Vagina (tissue), 2 donors: ENCODE results near the gene NMRAL1. TPM values are rescaled to one million over a fixed set of nuclear protein-coding genes. Genes with fewer than 3 reads are reported as not detected.

ENCODE experiments used
- DNase-seq, 2 donors: peaks; one replicate each; pipeline ENCODE4 v3.0.0-alpha.2; 2017; ENCODE audit errors: extremely low spot score in 2 of 2
- H3K27ac ChIP-seq: fragments of 200-600 bp; sonication (generic); one replicate; pipeline ENCODE4 v1.5.1; 2019
- H3K27me3 ChIP-seq: fragments of 200-600 bp; sonication (generic); one replicate; pipeline ENCODE4 v1.5.1; 2019
- H3K36me3 ChIP-seq, 2 donors: fragments of 200-600 bp; sonication (generic); one replicate each; pipeline ENCODE4 v1.5.1; 2017 to 2019
- H3K4me1 ChIP-seq: fragments of 200-600 bp; sonication (generic); one replicate; pipeline ENCODE4 v1.5.1; 2019
- H3K4me3 ChIP-seq, 2 donors: fragments of 200-600 bp; sonication (generic); 1 replicate in 1 of 2; 2 replicates in 1 of 2; pipeline ENCODE4 v1.5.1; 2016 to 2019
- H3K9me3 ChIP-seq: fragments of 200-600 bp; sonication (generic); one replicate; pipeline ENCODE4 v1.5.1; 2019
- CTCF ChIP-seq, 3 experiments: fragments of 450-650 bp in 2 of 3; fragments of 200-600 bp in 1 of 3; sonication (generic) in 1 of 3; IDR thresholded peaks; one replicate each; pipeline ENCODE4 v1.5.1; 2017 to 2019; ENCODE audit warnings: antibody characterized with exemption in 3 of 3, mild to moderate bottlenecking in 2 of 3, moderate library complexity in 2 of 3
- POLR2A ChIP-seq, 2 donors: fragments of 450-650 bp; IDR thresholded peaks; one replicate each; pipeline ENCODE4 v1.6.1; 2017; ENCODE audit warnings: antibody characterized with exemption in 2 of 2, mild to moderate bottlenecking in 2 of 2, moderate library complexity in 2 of 2
- POLR2AphosphoS5 ChIP-seq, 2 donors: sonication (generic); formaldehyde crosslinking; IDR thresholded peaks; one replicate each; pipeline ENCODE4 v1.9.0; 2017; ENCODE audit warnings: antibody characterized with exemption in 2 of 2, mild to moderate bottlenecking in 2 of 2, low read depth in 1 of 2; ENCODE audit not compliant: insufficient read depth in 1 of 2
- intact Hi-C: fragments of 100-400 bp; cut with DNase I; formaldehyde crosslinking; loops from one replicate; pipeline ENCODE4 v1.15.1; 2023
- total RNA-seq: library from RNA; depleted of rRNA; stranded (reverse); fragments of >200 nt; gene quantifications from one replicate; pipeline ENCODE4 v1.2.3, GENCODE V29; 2016

The NMRAL1 gene
- total RNA-seq, 1 donor from 2014 or later: 35.6 TPM

- Histone ChIP-seq H3K27me3 (no peaks in the 10 kb centered on the region), H3K27ac (peak overlapping the region; percentile 66), H3K9me3 (no peaks in the 10 kb centered on the region), H3K4me1 (peaks cover 63% of the 10 kb centered on the region), H3K36me3 (peaks cover 0 to 40% of the 10 kb centered on the region in 2 donors), H3K4me3 (no peak overlapping the region)
- intact Hi-C loops: no loop called here
- no peak for TF ChIP-seq POLR2A (IDR thresholded peaks at IDR 0.05)
- no peak for TF ChIP-seq CTCF (IDR thresholded peaks at IDR 0.05)
- no peak for DNase-seq
Observed at GRCh38 chr16:4513881-4514280, 39.5 kb upstream of the NMRAL1 start.

DNA sequence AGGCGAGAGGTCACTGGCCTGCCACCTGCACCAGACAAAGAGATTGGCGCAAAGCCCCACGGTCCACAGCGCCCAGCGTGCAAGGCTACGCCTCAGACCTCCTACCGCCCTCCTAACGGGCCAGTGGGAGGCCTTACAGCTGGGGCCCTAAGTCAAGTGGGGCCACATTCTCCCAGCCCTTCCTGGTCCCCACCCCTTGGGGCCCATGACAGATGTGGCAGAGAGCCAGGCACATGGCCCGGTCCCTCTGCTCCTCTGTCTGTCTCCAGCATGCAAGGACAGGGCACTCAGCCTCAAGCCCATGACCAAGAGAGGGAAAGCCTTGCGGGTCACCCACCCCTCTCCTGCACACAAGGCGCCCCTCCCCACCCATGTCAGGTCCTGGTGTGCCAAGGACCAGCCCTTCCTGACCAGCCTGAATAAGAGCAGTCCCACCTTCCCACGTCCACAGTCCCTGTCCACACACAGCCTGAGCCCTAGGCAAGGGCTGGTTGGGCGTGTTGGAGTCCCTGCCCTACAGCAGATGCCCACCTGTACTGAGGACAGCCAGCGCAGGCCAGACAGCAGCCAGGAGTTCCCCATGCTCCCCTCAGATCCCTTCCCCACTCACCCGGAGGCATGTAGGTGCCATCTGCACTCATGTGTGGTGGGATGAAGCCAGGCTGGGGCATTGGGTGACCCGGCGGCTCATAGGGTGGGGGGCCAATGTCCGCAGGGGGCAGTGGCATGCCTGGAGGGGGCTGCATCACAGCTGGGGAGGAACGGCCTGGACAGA, 38.8 kb upstream of the NMRAL1 start:
- no peak for TF ChIP-seq CTCF (IDR thresholded peaks at IDR 0.05)
- TF ChIP-seq POLR2A (IDR thresholded peaks at IDR 0.05): no peak
- no peak for TF ChIP-seq POLR2AphosphoS5 (IDR thresholded peaks at IDR 0.05; ENCODE audit: insufficient read depth in 1 of 2, low read depth in 1 of 2)
- DNase-seq: no peak
- H3K4me1 ChIP-seq: peaks cover 58% of the 10 kb centered on the region
- H3K27me3 ChIP-seq: no peaks in the 10 kb centered on the region
- H3K9me3 ChIP-seq: no peaks in the 10 kb centered on the region
- H3K4me3 ChIP-seq: no peak overlapping the region
- intact Hi-C loops: no loop called here
- no peak overlapping the region for H3K27ac ChIP-seq
- peaks cover 0 to 46% of the 10 kb centered on the region in 2 donors for H3K36me3 ChIP-seq

- TF ChIP-seq POLR2A (IDR thresholded peaks at IDR 0.05): no peak
- TF ChIP-seq CTCF (IDR thresholded peaks at IDR 0.05): no peak
Observed at GRCh38 chr16:4512473-4512872, 38.0 kb upstream of the NMRAL1 start.

GRCh38 chr16:4511441-4512082, 37.1 kb upstream of the NMRAL1 start:
- Histone ChIP-seq H3K4me3 (no peak overlapping the region), H3K36me3 (peaks cover 0 to 55% of the 10 kb centered on the region in 2 donors), H3K9me3 (no peaks in the 10 kb centered on the region), H3K4me1 (peaks cover 46% of the 10 kb centered on the region), H3K27ac (peak overlapping the region; percentile 31), H3K27me3 (no peaks in the 10 kb centered on the region)
- intact Hi-C loops: no loop called here
- TF ChIP-seq POLR2AphosphoS5 (IDR thresholded peaks at IDR 0.05; ENCODE audit: insufficient read depth in 1 of 2, low read depth in 1 of 2) (no peak), CTCF (IDR thresholded peaks at IDR 0.05) (peak in 1 of 3 experiments; percentile 25)
- DNase-seq: no peak

More at GRCh38 chr16:4512473-4512872, 38.0 kb upstream of the NMRAL1 start:
- intact Hi-C loops: no loop called here
- no peak for DNase-seq
- no peak overlapping the region for H3K4me3 ChIP-seq
- no peaks in the 10 kb centered on the region for H3K9me3 ChIP-seq
- no peak overlapping the region for H3K27ac ChIP-seq
- H3K4me1 ChIP-seq: peaks cover 51% of the 10 kb centered on the region
- H3K27me3 ChIP-seq: no peaks in the 10 kb centered on the region
- peaks cover 0 to 55% of the 10 kb centered on the region in 2 donors for H3K36me3 ChIP-seq
